GDM1 (cell line): ENCODE data around the gene CRISPLD2.
"Not testable (repeated sequence)": the region's sequence is repeated elsewhere in the genome, so short reads cannot be mapped to it uniquely, and the experiment has no call there.

ENCODE experiments used
- DNase-seq: peaks from one replicate; lab custom pipeline; 2025; lab: John Stamatoyannopoulos, UW

The CRISPLD2 gene

DNA sequence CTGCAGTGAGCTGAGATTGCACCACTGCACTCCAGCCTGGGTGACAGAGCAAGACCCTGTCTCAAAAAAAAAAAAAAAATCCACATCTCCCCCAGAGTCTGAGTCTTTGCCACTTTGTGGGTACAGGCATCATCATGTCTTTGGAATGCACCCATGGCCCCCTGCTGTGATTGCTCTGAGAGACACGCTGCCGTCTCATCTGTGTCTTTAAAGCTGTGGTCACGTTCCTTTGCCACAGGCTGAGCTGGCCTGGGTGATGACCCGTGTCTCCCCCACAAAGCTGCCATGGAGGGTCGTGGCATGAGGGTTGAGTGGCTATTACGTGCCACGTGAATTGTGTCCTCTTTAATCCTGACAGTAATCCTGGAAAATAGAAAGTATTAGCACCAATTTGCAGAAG, 20.2 kb downstream of the CRISPLD2 start:
- no peak for DNase-seq

DNA sequence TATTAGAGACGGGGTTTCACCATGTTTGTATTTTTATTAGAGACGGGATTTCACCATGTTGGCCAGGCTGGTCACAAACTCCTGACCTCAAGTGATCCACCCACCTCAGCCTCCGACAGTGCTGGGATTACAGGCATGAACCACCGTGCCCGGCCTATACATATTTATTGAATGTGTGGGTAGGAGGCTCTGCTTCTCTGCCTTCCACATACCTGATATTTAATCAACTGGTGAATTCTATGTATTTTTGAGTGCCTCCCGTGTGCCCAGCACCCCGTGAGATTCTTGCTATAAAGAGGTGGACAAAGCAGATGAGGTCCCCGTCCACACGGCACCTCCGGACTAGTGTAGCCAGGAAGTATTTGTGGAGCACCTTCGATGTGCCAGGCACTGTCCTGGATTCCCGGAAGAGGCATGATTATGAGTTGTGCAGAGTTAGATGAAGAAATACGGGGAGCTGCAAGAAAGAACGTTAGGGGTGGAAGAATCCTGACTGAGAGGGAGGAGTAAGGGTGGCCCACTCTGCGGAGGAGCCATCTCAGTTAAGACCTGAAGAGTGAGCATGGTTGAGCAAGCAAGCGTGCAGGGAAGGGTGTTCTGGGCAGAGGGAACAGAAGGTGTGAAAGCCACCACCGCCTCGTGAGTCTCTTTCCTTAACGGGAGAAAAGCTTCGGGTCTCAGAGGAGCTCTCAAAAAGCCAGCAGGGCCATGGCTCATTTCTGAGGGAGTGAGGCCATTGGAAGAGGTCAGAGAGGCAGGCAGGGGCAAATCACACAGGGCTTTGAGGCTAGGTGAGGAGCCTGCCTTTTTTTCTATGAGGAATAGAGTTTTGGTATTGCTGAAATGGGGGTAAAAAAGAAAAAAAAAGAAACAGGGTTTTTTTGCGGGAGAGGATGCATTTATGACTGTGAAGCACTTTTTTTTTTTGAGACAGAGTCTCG, 21.2 kb downstream of the CRISPLD2 start:
- no peak for DNase-seq

GRCh38 chr16:84841787-84842300, 22.1 kb downstream of the CRISPLD2 start:
- DNase-seq, result no peak

DNA sequence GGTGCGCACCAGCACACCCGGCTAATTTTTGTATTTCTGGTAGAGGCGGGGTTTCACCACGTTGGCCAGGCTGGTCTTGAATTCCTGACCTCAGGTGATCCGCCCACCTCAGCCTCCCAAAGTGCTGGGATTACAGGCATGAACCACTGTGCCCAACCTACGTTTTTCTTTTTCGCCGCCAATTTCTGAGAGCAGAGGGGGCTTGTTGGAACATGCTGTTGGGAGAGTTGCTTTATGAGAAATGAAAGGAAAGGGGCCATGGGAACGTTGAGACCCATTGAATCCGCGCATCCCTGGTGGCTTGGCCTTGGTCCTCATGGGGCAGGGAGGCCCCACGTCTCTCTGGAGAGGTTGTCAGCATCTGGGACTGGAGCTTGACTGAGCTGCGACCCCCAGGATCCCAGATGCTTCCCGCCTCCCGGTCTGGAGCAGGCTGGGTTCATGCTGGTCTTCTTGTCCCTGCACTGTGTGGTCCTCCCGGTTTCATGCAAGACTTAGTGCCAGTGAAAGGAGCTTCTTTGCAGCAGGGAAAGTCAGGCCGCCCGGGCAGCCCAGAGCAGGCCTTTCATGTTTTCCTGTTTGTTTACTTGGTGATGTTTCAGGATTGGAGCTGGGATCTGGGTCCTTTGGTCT, 22.8 kb downstream of the CRISPLD2 start:
- no peak for DNase-seq

DNA sequence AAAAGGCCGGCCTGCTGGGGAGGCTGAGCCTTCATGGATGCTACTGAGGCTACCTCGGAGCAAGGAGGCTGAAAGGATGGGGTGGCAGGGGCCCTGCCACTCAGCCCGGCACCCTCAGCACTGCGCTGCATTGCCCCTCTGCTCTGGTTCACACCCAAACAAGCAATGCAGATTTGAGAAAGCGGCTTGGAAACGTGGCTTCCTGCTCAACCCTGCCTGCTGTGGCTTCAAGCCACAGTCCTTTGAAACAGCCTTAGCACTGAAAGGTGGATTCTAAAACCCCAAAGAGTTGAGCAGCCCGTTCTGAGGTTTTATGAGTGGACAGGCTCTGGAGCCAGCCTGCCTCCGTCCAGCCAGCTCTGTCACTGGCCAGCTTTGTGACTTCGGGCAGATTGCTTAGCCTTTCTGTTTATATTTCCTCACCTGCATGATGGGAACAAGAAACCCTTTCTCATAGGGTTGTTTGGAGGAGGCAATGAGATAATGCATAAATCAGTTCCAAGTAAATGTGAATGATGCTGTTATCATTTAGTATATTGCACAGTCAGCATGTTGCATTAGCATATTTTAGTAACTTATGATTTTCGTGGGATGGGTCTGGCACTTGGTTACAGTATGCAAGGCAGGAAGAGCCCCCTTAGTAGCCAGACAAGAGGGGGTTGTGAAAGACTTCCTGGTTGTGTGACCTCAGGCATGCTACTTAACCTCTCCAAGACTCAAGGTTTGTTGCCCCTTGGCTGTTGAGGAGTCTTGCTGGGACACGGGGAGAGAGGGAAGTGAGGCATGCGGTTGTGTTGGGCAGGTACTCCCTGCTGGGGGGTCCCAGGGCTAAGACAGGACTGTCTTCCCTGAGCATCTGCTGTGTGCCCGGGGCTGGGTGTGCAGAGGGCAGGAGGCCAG, 23.6 kb downstream of the CRISPLD2 start:
- DNase-seq, result no peak

- DNase-seq, result no peak
Observed at GRCh38 chr16:84844049-84844350, 24.2 kb downstream of the CRISPLD2 start.

DNA sequence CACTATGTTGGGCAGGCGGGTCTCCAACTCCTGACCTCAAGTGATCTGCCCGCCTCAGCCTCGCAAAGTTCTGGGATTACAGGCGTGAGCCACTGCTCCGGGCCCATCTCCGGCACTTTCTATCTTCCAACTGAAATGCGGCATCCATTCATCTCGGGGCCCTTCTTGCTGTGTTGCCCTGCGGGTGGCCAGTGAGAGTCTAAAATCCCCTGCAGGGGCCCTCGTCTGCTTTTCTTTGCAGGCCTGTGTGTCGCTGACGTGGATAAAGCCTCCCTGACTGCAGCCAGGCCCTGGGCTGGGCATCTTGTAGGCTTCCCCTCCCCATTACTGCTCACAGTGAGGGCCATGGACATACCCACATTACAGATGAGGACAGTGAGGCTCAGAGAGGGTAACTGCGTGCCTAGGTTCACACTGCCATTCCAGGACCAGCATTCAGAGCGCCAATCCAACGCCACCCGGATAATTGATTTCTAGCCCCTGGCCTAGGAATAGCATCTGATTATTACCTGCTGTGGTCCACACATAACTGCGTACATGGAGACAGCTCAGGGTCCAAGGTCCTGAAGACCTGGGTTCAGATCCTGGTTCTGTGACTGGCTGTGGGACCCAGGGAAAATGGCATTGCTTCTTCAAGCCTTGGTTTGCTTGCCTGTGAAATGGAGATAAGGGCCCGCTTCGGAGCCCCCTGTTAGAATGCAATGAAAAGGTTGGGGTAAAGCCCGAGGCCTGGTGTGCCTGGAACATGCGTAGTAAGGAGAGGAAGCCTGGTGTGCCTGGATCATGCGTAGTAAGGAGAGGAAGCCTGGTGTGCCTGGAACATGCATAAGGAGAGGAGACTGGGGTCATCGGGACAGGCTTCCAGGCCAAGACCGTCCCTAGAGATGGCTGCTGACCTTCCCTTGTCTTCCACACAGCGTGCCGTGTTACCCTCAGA, 25.0 kb downstream of the CRISPLD2 start:
- DNase-seq, result no peak

- DNase-seq, result no peak
Observed at GRCh38 chr16:84845496-84846002, 25.8 kb downstream of the CRISPLD2 start.

DNA sequence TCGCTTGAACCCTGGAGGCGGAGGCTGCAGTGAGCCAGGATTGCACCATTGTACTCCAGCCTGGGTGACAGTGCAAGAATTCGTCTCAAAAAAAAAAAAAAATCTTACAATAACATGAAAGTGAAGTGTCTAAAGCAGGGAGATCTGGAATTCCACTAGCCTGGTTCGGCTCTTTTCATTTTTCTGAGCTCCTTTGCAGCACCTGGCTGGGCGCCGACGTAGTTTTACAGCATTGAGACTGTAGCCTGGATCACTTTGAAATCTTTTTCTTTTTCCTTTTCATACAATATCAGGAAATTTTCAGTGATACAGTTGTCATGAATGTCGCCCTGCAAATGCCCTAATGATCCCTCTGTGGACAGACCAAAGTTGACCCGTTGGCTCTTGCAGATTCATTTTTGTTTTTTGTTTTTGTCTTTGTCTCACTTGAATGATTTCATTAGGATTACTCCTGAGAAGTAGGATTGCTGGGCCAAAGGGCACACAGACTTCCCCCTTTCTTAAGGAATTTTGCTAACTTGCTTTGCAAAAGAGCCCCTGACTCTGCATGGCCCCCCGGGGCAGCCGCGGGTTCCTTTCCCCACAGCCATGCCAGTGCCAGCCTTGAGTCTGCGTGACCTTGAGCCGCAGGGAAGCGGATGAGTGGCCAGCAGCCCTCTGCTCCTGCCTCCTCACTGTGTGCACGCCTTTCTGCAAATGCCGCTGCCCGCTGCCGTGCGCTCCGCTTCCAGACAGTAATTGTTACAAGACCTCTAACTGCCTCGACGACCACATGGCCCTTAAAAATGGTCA, 28.0 kb downstream of the CRISPLD2 start:
- DNase-seq, result no peak

DNA sequence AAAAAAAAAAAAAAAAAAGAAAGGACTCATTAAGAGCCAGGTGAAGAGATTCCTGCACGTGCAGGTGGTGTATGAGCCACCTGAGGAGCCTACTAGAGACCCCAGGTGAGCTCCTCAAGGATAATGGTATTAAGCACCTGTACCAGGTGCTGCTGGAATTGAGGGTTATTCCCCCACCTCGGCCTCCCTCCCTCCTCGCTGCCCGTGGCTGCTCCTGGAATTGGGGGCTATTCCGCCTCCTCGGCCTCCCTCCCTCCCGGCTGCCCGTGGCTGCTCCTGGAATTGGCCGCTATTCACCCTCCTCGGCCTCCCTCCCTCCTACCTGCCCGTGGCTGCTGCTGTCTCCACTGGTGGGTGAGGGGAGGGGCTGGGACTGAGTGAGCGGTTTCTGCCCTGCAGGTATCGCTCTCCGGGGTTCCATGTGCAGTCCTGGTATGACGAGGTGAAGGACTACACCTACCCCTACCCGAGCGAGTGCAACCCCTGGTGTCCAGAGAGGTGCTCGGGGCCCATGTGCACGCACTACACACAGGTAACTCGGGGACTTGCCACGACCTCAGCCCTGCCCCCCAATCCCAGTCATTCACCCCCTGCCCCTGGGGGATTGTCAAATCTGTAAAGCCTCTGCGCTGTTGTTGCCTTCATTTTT, 29.3 kb downstream of the CRISPLD2 start:
- DNase-seq, result no peak

- DNase-seq, result no peak
Observed at GRCh38 chr16:84849751-84850150, 30.0 kb downstream of the CRISPLD2 start.

- no peak for DNase-seq
Observed at GRCh38 chr16:84850714-84851113, 30.9 kb downstream of the CRISPLD2 start.

- DNase-seq, result no peak
Observed at GRCh38 chr16:84851192-84852127, 31.7 kb downstream of the CRISPLD2 start.

- no peak for DNase-seq
Observed at GRCh38 chr16:84853534-84853933, 33.7 kb downstream of the CRISPLD2 start.

DNA sequence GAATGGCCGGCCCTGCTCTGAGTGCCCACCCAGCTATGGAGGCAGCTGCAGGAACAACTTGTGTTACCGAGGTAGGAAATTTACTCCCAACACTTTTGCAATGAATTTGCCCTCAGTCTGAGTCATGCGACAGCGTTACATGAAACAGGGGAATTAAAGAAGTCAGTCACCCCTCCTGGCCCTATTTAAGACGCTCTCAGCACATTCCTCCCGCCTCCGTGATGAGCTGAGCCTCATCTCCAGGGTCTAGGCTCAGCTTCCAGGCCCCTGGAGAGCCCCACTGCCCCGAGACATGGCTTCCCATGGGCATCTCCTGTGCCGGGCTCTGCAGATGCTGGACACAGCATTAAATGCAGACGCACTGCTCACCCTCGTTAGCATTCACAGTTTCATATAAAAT, 35.0 kb downstream of the CRISPLD2 start:
- no peak for DNase-seq

GRCh38 chr16:84855435-84856202, 35.8 kb downstream of the CRISPLD2 start:
- not testable (repeated sequence) for DNase-seq

DNA sequence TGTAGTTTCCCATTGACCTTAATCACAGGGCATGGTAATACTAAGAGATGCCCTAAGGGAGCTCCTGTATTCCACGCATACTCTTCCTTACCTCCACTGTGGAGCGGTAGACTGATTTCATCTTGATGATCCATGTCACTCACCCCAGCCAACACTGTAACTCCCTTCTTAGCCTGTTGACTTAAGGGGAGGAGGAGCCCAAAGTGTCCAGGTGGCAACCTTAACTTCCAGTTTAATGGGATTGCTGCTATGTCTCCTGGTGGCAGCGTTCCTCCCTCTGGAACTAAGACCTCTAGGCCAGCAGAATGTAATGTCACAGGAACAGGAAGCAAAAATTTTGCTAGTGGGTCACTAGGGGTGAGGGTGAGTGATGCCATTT, 36.4 kb downstream of the CRISPLD2 start:
- not testable (repeated sequence) for DNase-seq

DNA sequence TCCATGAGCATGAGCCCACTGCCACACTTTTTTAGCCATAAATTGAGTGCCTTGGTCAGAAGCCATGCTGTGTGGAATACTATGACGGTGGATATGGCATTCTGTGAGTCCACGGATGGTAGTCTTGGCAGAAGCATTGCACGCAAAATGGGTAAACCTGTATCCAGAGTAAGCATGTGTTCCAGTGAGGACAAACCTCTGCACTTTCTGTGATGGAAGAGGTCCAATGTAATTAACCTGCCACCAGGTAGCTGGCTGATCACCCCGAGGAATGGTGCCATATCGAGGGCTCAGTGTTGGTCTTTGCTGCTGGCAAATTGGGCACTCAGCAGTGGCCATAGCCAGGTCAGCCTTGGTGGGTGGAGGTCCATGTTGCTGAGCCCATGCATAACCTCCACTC, 37.0 kb downstream of the CRISPLD2 start:
- not testable (repeated sequence) for DNase-seq
